ENCODE data around the gene C6orf89. TPM values are rescaled to one million over a fixed set of nuclear protein-coding genes. Genes with fewer than 3 reads are reported as not detected.

Gene C6orf89, protein sequence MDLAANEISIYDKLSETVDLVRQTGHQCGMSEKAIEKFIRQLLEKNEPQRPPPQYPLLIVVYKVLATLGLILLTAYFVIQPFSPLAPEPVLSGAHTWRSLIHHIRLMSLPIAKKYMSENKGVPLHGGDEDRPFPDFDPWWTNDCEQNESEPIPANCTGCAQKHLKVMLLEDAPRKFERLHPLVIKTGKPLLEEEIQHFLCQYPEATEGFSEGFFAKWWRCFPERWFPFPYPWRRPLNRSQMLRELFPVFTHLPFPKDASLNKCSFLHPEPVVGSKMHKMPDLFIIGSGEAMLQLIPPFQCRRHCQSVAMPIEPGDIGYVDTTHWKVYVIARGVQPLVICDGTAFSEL
- 19.8 TPM for polyA plus RNA-seq (2012; ENCODE audit: insufficient read length, low read depth)

DNA sequence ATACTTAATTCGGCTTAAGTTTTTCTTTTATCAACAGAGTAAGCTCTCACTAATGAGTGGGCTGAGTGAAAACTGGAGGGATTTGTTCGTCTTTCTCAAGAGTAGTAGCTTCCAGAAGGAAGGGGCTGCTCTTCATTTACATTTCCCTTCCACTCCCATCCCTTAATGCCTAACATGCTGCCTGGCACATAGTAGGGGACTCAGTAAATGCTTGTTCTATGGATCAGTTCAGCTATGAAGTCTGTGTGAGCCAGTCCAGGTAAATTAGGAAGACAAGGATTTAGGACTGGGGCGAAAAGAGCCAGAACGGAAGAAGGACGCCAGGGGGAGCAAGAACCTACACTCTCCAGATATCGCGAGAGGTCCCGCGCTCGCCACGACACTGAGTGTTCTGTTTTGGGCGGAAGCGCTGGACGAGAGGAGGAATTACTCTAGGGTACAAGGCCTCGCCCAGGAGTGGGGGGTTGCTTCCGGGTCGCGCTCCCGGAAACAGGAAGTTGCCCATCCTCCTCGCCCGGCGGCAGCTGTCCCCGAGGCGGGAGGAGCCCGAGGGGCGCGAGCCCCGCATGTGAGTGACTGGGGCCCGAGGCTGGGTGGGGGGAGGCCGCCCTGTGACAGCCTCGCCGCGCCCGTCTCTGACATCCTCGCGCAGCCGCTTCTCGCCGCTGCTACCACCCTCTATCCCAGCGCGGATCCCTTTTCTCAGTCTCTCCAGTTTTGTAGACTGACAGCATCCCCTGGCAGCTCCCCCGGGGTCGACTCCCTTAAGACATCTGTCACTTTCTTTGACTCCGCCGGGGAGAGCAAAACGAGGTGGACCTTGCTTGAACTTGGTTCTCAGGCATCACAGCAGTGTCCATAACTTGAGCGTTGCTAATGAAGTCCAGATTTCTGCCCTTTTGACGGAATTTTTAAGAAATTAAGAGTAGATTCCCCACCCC is at the start of gene C6orf89:
TSS of gene C6orf89 (plus strand) at position 492 of the 941 bp plus-strand sequence. CDS start 13,493 bp downstream, outside the sequence.
- TF ChIP-seq FOXP2 (optimal IDR thresholded peaks at IDR 0.05; ENCODE audit: borderline replicate concordance, extremely low read depth, extremely low read length, insufficient read depth) (peak; percentile 78), POLR2AphosphoS5 (IDR thresholded peaks at IDR 0.05; ENCODE audit: low read depth, low read length) (peak; percentile 92), SIN3A (IDR thresholded peaks at IDR 0.05; ENCODE audit: borderline replicate concordance, insufficient read depth, low read length) (peak; percentile 72; the same call in 1 of the 2 replicates), TAF1 (IDR thresholded peaks at IDR 0.05; ENCODE audit: borderline replicate concordance, insufficient read depth, low read length) (peak; percentile 64; the same call in 1 of the 2 replicates)
- TF ChIP-seq, protein P1, sequence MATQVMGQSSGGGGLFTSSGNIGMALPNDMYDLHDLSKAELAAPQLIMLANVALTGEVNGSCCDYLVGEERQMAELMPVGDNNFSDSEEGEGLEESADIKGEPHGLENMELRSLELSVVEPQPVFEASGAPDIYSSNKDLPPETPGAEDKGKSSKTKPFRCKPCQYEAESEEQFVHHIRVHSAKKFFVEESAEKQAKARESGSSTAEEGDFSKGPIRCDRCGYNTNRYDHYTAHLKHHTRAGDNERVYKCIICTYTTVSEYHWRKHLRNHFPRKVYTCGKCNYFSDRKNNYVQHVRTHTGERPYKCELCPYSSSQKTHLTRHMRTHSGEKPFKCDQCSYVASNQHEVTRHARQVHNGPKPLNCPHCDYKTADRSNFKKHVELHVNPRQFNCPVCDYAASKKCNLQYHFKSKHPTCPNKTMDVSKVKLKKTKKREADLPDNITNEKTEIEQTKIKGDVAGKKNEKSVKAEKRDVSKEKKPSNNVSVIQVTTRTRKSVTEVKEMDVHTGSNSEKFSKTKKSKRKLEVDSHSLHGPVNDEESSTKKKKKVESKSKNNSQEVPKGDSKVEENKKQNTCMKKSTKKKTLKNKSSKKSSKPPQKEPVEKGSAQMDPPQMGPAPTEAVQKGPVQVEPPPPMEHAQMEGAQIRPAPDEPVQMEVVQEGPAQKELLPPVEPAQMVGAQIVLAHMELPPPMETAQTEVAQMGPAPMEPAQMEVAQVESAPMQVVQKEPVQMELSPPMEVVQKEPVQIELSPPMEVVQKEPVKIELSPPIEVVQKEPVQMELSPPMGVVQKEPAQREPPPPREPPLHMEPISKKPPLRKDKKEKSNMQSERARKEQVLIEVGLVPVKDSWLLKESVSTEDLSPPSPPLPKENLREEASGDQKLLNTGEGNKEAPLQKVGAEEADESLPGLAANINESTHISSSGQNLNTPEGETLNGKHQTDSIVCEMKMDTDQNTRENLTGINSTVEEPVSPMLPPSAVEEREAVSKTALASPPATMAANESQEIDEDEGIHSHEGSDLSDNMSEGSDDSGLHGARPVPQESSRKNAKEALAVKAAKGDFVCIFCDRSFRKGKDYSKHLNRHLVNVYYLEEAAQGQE (IDR thresholded peaks at IDR 0.05; ENCODE audit: insufficient read depth in 1 of 2, low read depth in 2 of 2, low read length in 2 of 2): peak; percentile 35 to 39; a peak in 1 of 4 replicates

DNA sequence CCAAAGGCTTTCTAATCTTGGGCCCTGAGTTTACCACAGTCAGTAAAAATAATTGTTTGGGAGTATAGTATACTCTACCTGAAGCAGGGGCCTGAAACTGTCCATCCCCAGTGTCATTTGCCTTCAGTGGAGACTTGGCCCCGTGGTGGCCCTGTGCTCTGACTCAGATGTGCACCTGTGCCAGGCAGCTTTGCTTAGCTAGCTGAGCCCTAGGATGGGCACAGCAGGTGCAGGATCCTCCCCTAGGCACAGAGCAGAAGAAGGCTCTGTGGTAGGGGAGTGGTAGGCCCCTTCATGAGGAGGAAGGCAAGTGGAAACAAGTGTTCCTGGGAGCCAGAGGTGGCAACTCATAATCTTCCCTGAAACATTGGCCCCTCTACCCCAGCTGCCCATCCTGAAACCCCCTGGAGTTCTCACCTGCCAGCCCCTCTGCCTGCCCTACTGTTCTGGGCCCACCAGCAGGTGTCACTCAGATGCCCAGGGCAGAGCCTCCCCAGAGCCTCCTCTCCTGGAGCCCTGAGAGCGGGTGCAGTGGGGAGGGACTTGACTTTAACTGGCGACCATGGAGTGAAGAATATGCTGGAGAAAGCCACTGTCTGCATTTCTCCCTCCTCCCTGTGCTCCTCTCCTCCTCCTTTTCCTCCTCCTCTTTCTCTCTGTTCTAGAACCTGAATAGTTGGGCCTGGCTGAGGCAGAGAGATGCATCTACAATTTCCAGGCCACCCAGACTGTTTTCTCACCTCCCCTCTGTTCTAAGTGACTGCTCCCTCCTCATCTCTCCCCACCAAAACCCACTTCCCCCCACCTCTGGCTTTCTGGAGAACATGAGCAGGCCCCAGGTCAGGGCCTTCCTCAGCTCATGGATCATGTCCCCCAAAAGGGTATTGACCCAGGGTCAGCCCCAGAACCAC is 49.4 kb upstream of the C6orf89 start:
- TF ChIP-seq, protein P1 (IDR thresholded peaks at IDR 0.05; ENCODE audit: insufficient read depth in 1 of 2, low read depth in 2 of 2, low read length in 2 of 2): no peak
- TF ChIP-seq TAF1 (IDR thresholded peaks at IDR 0.05; ENCODE audit: borderline replicate concordance, insufficient read depth, low read length): no peak
- TF ChIP-seq POLR2AphosphoS5 (IDR thresholded peaks at IDR 0.05; ENCODE audit: low read depth, low read length): no peak
- TF ChIP-seq SIN3A (IDR thresholded peaks at IDR 0.05; ENCODE audit: borderline replicate concordance, insufficient read depth, low read length): no peak
- no peak for TF ChIP-seq FOXP2 (optimal IDR thresholded peaks at IDR 0.05; ENCODE audit: borderline replicate concordance, extremely low read depth, extremely low read length, insufficient read depth)

DNA sequence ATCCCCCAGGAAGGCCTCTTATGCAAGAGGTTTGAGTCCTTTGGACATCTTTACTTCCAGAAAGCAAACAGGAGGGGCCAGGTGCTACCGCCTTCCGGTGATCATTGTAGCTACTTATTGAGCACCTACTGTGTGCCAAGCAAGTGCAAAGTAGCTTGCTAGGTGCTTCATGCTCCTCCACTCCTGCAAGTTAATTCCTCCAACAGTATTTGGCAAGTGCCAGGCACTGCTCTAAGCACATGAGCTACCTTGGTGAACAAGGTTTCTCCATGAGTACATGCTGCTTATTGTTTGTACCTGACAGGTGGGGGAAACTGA is 48.8 kb upstream of the C6orf89 start:
- TF ChIP-seq POLR2AphosphoS5 (IDR thresholded peaks at IDR 0.05; ENCODE audit: low read depth, low read length) (no peak), TAF1 (IDR thresholded peaks at IDR 0.05; ENCODE audit: borderline replicate concordance, insufficient read depth, low read length) (no peak)
- TF ChIP-seq, protein P1 (IDR thresholded peaks at IDR 0.05; ENCODE audit: insufficient read depth in 1 of 2, low read depth in 2 of 2, low read length in 2 of 2): no peak

DNA sequence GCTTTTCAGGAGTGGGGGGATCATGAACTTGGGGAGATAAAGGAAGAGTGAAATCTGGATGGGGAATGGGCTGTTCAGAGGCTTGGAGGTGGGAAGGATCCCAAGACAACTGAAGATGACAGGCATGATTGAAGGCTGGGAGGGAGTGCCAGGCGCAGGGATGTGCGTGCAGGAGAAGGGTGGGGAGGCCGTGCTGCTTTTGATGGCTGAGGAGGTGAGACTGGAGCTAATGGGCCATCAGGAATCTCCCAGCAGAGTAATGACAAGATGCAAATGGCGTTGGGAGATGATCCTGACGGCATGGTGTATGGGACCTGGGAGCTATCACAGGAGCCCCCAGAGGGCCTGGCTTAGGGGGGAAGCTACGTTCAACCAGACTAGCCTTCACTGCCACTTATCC is 48.1 kb upstream of the C6orf89 start:
- TF ChIP-seq, protein P1 (IDR thresholded peaks at IDR 0.05; ENCODE audit: insufficient read depth in 1 of 2, low read depth in 2 of 2, low read length in 2 of 2): no peak
- TF ChIP-seq POLR2AphosphoS5 (IDR thresholded peaks at IDR 0.05; ENCODE audit: low read depth, low read length) (no peak), SIN3A (IDR thresholded peaks at IDR 0.05; ENCODE audit: borderline replicate concordance, insufficient read depth, low read length) (no peak), TAF1 (IDR thresholded peaks at IDR 0.05; ENCODE audit: borderline replicate concordance, insufficient read depth, low read length) (no peak)
